Gastrocnemius medialis (tissue), 4 donors: ENCODE measurements around the gene VSTM2L. TPM values are rescaled to one million over a fixed set of nuclear protein-coding genes. Genes with fewer than 3 reads are reported as not detected.

Experiments used
- ATAC-seq, 2 donors: fragments of 150-250 bp; one replicate each; pipeline ENCODE4 v1.9.1; 2016
- DNase-seq, 2 donors: peaks; one replicate each; pipeline ENCODE4 v3.0.0-alpha.2; 2019
- H3K27ac ChIP-seq, 4 donors: fragments of 200-600 bp; sonication (generic); 1 replicate in 1 of 4; 2 replicates in 3 of 4; pipeline ENCODE4 v1.5.1; 2016 to 2018; ENCODE audit warnings: mild to moderate bottlenecking in 2 of 4, moderate library complexity in 1 of 4
- H3K27me3 ChIP-seq, 3 donors: fragments of 200-600 bp; sonication (generic) in 2 of 3; 1 replicate in 1 of 3; 2 replicates in 2 of 3; pipeline versions ENCODE4 v1.5.1 to v1.6.0; 2016 to 2019; ENCODE audit warnings: mild to moderate bottlenecking in 1 of 3, moderate library complexity in 1 of 3
- H3K36me3 ChIP-seq, 2 donors: fragments of 200-600 bp; sonication (generic) in 1 of 2; one replicate each; pipeline ENCODE4 v1.5.1; 2017 to 2018
- H3K4me1 ChIP-seq, 2 donors: fragments of 200-600 bp; sonication (generic) in 1 of 2; one replicate each; pipeline ENCODE4 v1.5.1; 2016 to 2017; ENCODE audit warnings: mild to moderate bottlenecking in 2 of 2
- H3K4me3 ChIP-seq, 4 donors: fragments of 200-600 bp; sonication (generic) in 3 of 4; 1 replicate in 1 of 4; 2 replicates in 3 of 4; pipeline ENCODE4 v1.5.1; 2016 to 2019; ENCODE audit warnings: mild to moderate bottlenecking in 2 of 4
- H3K9me3 ChIP-seq, 3 donors: fragments of 200-600 bp; sonication (generic) in 2 of 3; 1 replicate in 1 of 3; 2 replicates in 2 of 3; pipeline ENCODE4 v1.5.1; 2016 to 2019
- CTCF ChIP-seq, 5 experiments: fragments of 450-650 bp in 3 of 5; fragments of 200-600 bp in 2 of 5; sonication (generic) in 2 of 5; IDR thresholded peaks in 4 of 5; conservative IDR thresholded peaks in 1 of 5; 1 replicate in 4 of 5; 2 replicates in 1 of 5; pipeline ENCODE4 v1.5.1; 2016 to 2019; ENCODE audit warnings: antibody characterized with exemption in 5 of 5, mild to moderate bottlenecking in 3 of 5, moderate library complexity in 3 of 5
- POLR2A ChIP-seq, 2 donors: fragments of 450-650 bp; IDR thresholded peaks; one replicate each; pipeline ENCODE4 v1.6.1; 2017; ENCODE audit warnings: antibody characterized with exemption in 2 of 2, mild to moderate bottlenecking in 2 of 2, moderate library complexity in 2 of 2
- in situ Hi-C, 4 donors: fragments of 200-750 bp; cut with MboI; loops; one replicate each; pipeline versions ENCODE4 v1.15.0 to v1.8.0; 2017; ENCODE audit warnings: low sequenced_read_pairs in 4 of 4
- intact Hi-C: fragments of 100-400 bp; cut with DNase I; formaldehyde crosslinking; loops from one replicate; pipeline ENCODE4 v1.15.1; 2023; ENCODE audit warnings: low total_unique reads
- total RNA-seq, 4 donors: library from RNA; depleted of rRNA; stranded (reverse); fragments of >200 nt; gene quantifications; one replicate each; pipeline versions ENCODE4 v1.1.0 to v1.2.3, GENCODE V29; 2016

The VSTM2L gene
- total RNA-seq, 4 donors from 2014 or later: 1.6 to 2.6 (median 2.4) TPM; not detected in 1

- Histone ChIP-seq H3K9me3 (no peaks in the 10 kb centered on the region), H3K4me3 (no peak overlapping the region), H3K27ac (no peak overlapping the region), H3K36me3 (peaks cover 0 to 16% of the 10 kb centered on the region in 2 donors), H3K4me1 (no peaks in the 10 kb centered on the region), H3K27me3 (no peaks in the 10 kb centered on the region)
- DNase-seq (no peak), ATAC-seq (no peak)
- TF ChIP-seq POLR2A (IDR thresholded peaks at IDR 0.05): no peak
- in situ Hi-C loops (loop anchor here in 3 of 4 donors (25.0 kb wide), 3 partner anchors 190 to 790 kb away; partner anchors contain the start of genes MROH8 (in 1 of the 3) and RPN2 (in 1 of the 3)), intact Hi-C loops (no loop called here)
Measured at GRCh38 chr20:37977338-37977737, 74.4 kb downstream of the VSTM2L start.

GRCh38 chr20:37977786-37978185, 74.9 kb downstream of the VSTM2L start:
- Histone ChIP-seq H3K27ac (no peak overlapping the region), H3K27me3 (no peaks in the 10 kb centered on the region), H3K4me3 (no peak overlapping the region), H3K4me1 (no peaks in the 10 kb centered on the region), H3K9me3 (no peaks in the 10 kb centered on the region), H3K36me3 (peaks cover 0 to 16% of the 10 kb centered on the region in 2 donors)
- intact Hi-C loops (no loop called here), in situ Hi-C loops (loop anchor here in 3 of 4 donors (25.0 kb wide), 3 partner anchors 190 to 790 kb away; partner anchors contain the start of genes MROH8 (in 1 of the 3) and RPN2 (in 1 of the 3))
- no peak for ATAC-seq
- TF ChIP-seq CTCF (IDR thresholded peaks at IDR 0.05 in 4 of 5, conservative IDR thresholded peaks at IDR 0.05 in 1 of 5) (no peak), POLR2A (IDR thresholded peaks at IDR 0.05) (no peak)
- DNase-seq: no peak

GRCh38 chr20:37979021-37979985, 76.4 kb downstream of the VSTM2L start:
- TF ChIP-seq CTCF (IDR thresholded peaks at IDR 0.05 in 4 of 5, conservative IDR thresholded peaks at IDR 0.05 in 1 of 5) (no peak), POLR2A (IDR thresholded peaks at IDR 0.05) (no peak)
- intact Hi-C loops: no loop called here
- Histone ChIP-seq H3K4me1 (peaks cover 7% of the 10 kb centered on the region in 2 donors), H3K27ac (no peak overlapping the region), H3K27me3 (no peaks in the 10 kb centered on the region), H3K4me3 (no peak overlapping the region), H3K9me3 (no peaks in the 10 kb centered on the region), H3K36me3 (peaks cover 0 to 16% of the 10 kb centered on the region in 2 donors)
- ATAC-seq (no peak), DNase-seq (no peak)
- in situ Hi-C loops: loop anchor here in 3 of 4 donors (25.0 kb wide), 3 partner anchors 192 to 792 kb away; partner anchors contain the start of genes MROH8 (in 1 of the 3) and RPN2 (in 1 of the 3)

- no peak for TF ChIP-seq POLR2A (IDR thresholded peaks at IDR 0.05)
- TF ChIP-seq CTCF (IDR thresholded peaks at IDR 0.05 in 4 of 5, conservative IDR thresholded peaks at IDR 0.05 in 1 of 5): no peak
Measured at GRCh38 chr20:37980383-37980782, 77.5 kb downstream of the VSTM2L start.

DNA sequence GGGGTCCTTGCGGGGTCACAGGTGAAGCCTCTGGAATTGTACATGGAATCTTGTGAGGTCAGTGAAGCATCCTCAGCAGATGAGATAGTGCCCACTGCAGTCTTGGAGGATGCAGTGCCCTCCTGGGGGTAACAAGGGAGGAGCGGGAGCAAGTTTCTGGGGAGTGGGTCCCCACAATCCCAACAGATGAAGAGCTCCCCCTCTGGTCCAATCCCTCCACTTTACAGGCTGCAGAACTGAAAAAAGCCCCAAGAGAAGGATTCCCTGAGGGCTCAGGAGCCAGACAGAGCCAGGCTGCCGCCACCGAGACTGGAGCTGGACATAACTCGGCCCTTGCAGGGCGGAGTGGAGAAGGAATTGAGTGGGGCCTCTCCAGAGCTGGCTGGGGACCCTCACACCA, 77.9 kb downstream of the VSTM2L start:
- ATAC-seq: no peak
- Histone ChIP-seq H3K36me3 (peaks cover 0 to 16% of the 10 kb centered on the region in 2 donors), H3K4me3 (no peak overlapping the region), H3K27ac (no peak overlapping the region), H3K27me3 (no peaks in the 10 kb centered on the region), H3K4me1 (peaks cover 22% of the 10 kb centered on the region in 2 donors), H3K9me3 (no peaks in the 10 kb centered on the region)
- DNase-seq: no peak
- in situ Hi-C loops: loop anchor here in 3 of 4 donors (25.0 kb wide), 3 partner anchors 194 to 794 kb away; partner anchors contain the start of genes MROH8 (in 1 of the 3) and RPN2 (in 1 of the 3)
- TF ChIP-seq POLR2A (IDR thresholded peaks at IDR 0.05) (no peak), CTCF (IDR thresholded peaks at IDR 0.05 in 4 of 5, conservative IDR thresholded peaks at IDR 0.05 in 1 of 5) (no peak)
- intact Hi-C loops: no loop called here

More at GRCh38 chr20:37980383-37980782, 77.5 kb downstream of the VSTM2L start:
- ATAC-seq (no peak), DNase-seq (no peak)
- H3K36me3 ChIP-seq: peaks cover 0 to 16% of the 10 kb centered on the region in 2 donors
- intact Hi-C loops (no loop called here), in situ Hi-C loops (loop anchor here in 3 of 4 donors (25.0 kb wide), 3 partner anchors 193 to 793 kb away; partner anchors contain the start of genes MROH8 (in 1 of the 3) and RPN2 (in 1 of the 3))
- H3K27ac ChIP-seq: no peak overlapping the region
- no peaks in the 10 kb centered on the region for H3K27me3 ChIP-seq
- no peak overlapping the region for H3K4me3 ChIP-seq
- no peaks in the 10 kb centered on the region for H3K9me3 ChIP-seq
- peaks cover 17 to 18% of the 10 kb centered on the region in 2 donors for H3K4me1 ChIP-seq
